ENCODE measurements around the gene KRTAP25-1.

DNA sequence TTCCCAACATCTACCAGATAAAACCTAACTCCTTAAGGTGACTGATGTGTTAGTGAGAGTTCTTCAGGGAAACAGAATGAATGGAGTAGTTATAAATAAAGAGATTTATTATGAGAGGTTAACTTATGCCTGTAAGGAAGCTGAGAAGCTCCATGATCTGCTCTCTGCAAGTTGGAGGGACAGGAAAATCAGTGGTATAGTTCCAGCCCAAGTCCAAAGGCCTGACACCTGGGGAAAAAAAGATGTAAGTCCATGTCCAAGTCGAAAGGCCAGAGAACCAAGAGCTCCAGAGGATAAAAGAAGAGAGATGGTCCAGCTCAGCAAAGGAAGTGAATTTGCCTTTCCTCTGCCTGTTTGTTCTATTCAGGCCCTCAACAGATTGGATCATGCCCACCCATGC, 33.6 kb downstream of the KRTAP25-1 start:
- TF ChIP-seq POLR2A (IDR thresholded peaks at IDR 0.05; ENCODE audit: low read depth, low read length) (no peak), POLR2AphosphoS5 (IDR thresholded peaks at IDR 0.05; ENCODE audit: low read depth, low read length) (no peak), TAF1 (IDR thresholded peaks at IDR 0.05; ENCODE audit: low read depth, low read length) (no peak)
